CD14-positive monocyte (primary cell): ENCODE data around the gene IFT122. TPM values are rescaled to one million over a fixed set of nuclear protein-coding genes. Genes with fewer than 3 reads are reported as not detected.

Source experiments
- DNase-seq, 3 donors: peaks; one replicate each; pipeline ENCODE4 v3.0.0-alpha.2; 2011 to 2022
- H2AFZ ChIP-seq: 2 replicates; pipeline ENCODE4 v1.6.0; 2012; ENCODE audit warnings: mild to moderate bottlenecking, low read depth, low read length, inconsistent platforms; ENCODE audit not compliant: insufficient read depth, poor library complexity, severe bottlenecking
- H3K27ac ChIP-seq, 2 donors: 1 replicate in 1 of 2; 2 replicates in 1 of 2; pipeline ENCODE4 v1.5.1; 2012 to 2013; ENCODE audit warnings: low read length in 2 of 2, control low read depth in 1 of 2, inconsistent platforms in 1 of 2, low read depth in 1 of 2, mild to moderate bottlenecking in 1 of 2
- H3K27me3 ChIP-seq, 2 donors: one replicate each; pipeline versions ENCODE4 v1.6.0 to v1.6.1; 2011 to 2013; ENCODE audit warnings: low read length in 2 of 2; ENCODE audit not compliant: control insufficient read depth in 2 of 2, insufficient read depth in 2 of 2
- H3K36me3 ChIP-seq, 2 donors: replicated peaks in 1 of 2; 1 replicate in 1 of 2; 2 replicates in 1 of 2; pipeline versions ENCODE4 v1.5.1 to v1.6.1; 2012 to 2013; ENCODE audit warnings: low read length in 2 of 2, control low read depth in 1 of 2, inconsistent platforms in 1 of 2, mild to moderate bottlenecking in 1 of 2; ENCODE audit not compliant: insufficient read depth in 2 of 2, control insufficient read depth in 1 of 2
- H3K4me1 ChIP-seq, 2 donors: 1 replicate in 1 of 2; 2 replicates in 1 of 2; pipeline versions ENCODE4 v1.5.1 to v1.6.1; 2012 to 2013; ENCODE audit warnings: low read length in 2 of 2, control low read depth in 1 of 2, inconsistent platforms in 1 of 2, mild to moderate bottlenecking in 1 of 2, moderate library complexity in 1 of 2; ENCODE audit not compliant: insufficient read depth in 2 of 2, control insufficient read depth in 1 of 2
- H3K4me2 ChIP-seq: replicated peaks from 2 replicates; pipeline ENCODE3; 2012; ENCODE audit warnings: low read length, moderate library complexity, mild to moderate bottlenecking; ENCODE audit not compliant: poor library complexity, severe bottlenecking; ENCODE audit errors: extremely low read depth
- H3K4me3 ChIP-seq, 3 experiments: fragments of 200-600 bp in 1 of 3; sonication (generic) in 1 of 3; replicated peaks in 1 of 3; 1 replicate in 2 of 3; 2 replicates in 1 of 3; pipeline ENCODE4 v1.5.1; 2011 to 2013; ENCODE audit warnings: low read length in 3 of 3, mild to moderate bottlenecking in 3 of 3, control low read depth in 2 of 3, low read depth in 2 of 3, inconsistent platforms in 1 of 3, moderate library complexity in 1 of 3
- H3K79me2 ChIP-seq: 2 replicates; pipeline ENCODE4 v1.6.0; 2012; ENCODE audit warnings: mild to moderate bottlenecking, control low read depth, inconsistent platforms, low read length, moderate library complexity; ENCODE audit not compliant: insufficient read depth
- H3K9ac ChIP-seq: 2 replicates; pipeline ENCODE4 v1.6.0; 2017; ENCODE audit warnings: low read length, mild to moderate bottlenecking; ENCODE audit not compliant: insufficient read depth, poor library complexity, severe bottlenecking
- H3K9me3 ChIP-seq, 2 donors: replicated peaks in 1 of 2; 1 replicate in 1 of 2; 2 replicates in 1 of 2; pipeline versions ENCODE4 v1.5.1 to v1.6.1; 2012 to 2013; ENCODE audit warnings: low read length in 2 of 2, control low read depth in 1 of 2; ENCODE audit not compliant: control insufficient read depth in 1 of 2, insufficient read depth in 1 of 2
- H4K20me1 ChIP-seq: 2 replicates; pipeline ENCODE4 v1.6.0; 2012; ENCODE audit warnings: mild to moderate bottlenecking, low read length, control low read depth, moderate library complexity; ENCODE audit not compliant: insufficient read depth
- H3K27ac Mint-ChIP-seq, 7 donors: one replicate each; pipeline ENCODE4 v1.8.0; 2020; ENCODE audit warnings: mild to moderate bottlenecking in 7 of 7, mixed read lengths in 7 of 7, moderate library complexity in 6 of 7, inconsistent platforms in 2 of 7
- H3K27me3 Mint-ChIP-seq, 3 donors: one replicate each; pipeline ENCODE4 v1.8.0; 2021 to 2022; ENCODE audit warnings: low read depth in 3 of 3, mild to moderate bottlenecking in 3 of 3, mixed read lengths in 3 of 3, moderate library complexity in 3 of 3, inconsistent platforms in 1 of 3
- H3K36me3 Mint-ChIP-seq, 2 donors: one replicate each; pipeline ENCODE4 v1.8.0; 2020; ENCODE audit warnings: mixed read lengths in 2 of 2, inconsistent platforms in 1 of 2, mild to moderate bottlenecking in 1 of 2
- H3K4me1 Mint-ChIP-seq: one replicate; pipeline ENCODE4 v1.8.0; 2020; ENCODE audit warnings: mild to moderate bottlenecking, mixed read lengths
- H3K4me3 Mint-ChIP-seq, 2 donors: one replicate each; pipeline ENCODE4 v1.8.0; 2020; ENCODE audit warnings: mild to moderate bottlenecking in 2 of 2, mixed read lengths in 2 of 2, moderate library complexity in 1 of 2
- H3K9me3 Mint-ChIP-seq, 7 donors: one replicate each; pipeline ENCODE4 v1.8.0; 2020 to 2022; ENCODE audit warnings: mixed read lengths in 7 of 7, mild to moderate bottlenecking in 6 of 7, moderate library complexity in 6 of 7, inconsistent platforms in 2 of 7
- WGBS: methylation state at CpG from one replicate; pipeline ENCODE4 v1.1.5; 2013; ENCODE audit warnings: missing lambda C conversion rate; ENCODE audit not compliant: insufficient coverage; 5-methylcytosine and 5-hydroxymethylcytosine counted together
- intact Hi-C, 2 donors: fragments of 100-400 bp; cut with micrococcal nuclease; formaldehyde crosslinking; loops; one replicate each; pipeline versions ENCODE4 v1.15.0 to v1.15.1; 2023
- polyA plus RNA-seq, 3 donors: library from polyadenylated mRNA; depleted of rRNA in 1 of 3; unstranded in 2 of 3; stranded (reverse) in 1 of 3; fragments of 300-500 nt in 2 of 3; fragments of >200 nt in 1 of 3; fragmentation: Illumina TruSeq in 2 of 3; gene quantifications; 1 replicate in 2 of 3; 2 replicates in 1 of 3; pipeline ENCODE4 v1.2.3, GENCODE V29; 2012 to 2021
- TF ChIP-seq, protein P1 (sequence below): fragments of 200-600 bp; IDR thresholded peaks from one replicate; pipeline ENCODE4 v1.8.0; 2022; ENCODE audit warnings: antibody characterized with exemption, mild to moderate bottlenecking

The IFT122 gene
- polyA plus RNA-seq, 3 donors, result 3.3 to 12.2 (median 3.6) TPM

DNA sequence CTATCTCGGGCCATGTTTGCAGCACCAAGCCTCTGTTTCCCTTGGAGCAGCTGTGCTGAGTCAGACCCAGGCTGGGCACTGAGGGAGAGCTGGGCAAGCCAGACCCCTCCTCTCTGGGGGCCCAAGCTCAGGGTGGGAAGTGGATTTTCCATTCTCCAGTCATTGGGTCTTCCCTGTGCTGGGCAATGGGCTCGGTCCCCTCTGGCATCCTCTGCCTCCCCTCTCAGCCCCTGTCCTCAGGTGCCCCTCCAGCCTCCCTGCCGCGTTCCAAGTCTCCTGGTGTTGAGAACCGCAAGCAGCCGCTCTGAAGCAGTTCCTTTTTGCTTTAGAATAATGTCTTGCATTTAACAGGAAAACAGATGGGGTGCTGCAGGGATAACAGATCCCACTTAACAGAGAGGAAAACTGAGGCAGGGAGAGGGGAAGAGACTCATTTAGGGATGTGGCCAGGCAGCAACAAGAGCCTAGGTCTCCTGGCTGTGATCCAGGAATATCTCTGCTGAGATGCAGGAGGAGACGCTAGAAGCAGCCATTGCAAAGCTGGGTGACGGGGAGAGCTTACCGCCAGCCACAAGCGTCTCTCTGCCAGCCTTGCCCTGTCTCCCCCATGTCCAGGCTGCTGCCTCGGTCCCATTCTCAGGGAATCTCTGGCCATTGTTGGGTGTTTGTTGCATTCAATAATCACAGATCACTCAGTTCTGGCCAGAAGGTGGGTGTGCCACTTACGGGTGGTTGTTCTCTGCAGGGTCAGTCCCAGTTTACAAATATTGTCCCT is 89.6 kb downstream of the IFT122 start:
- no peaks in the 10 kb centered on the region for H3K9me3 Mint-ChIP-seq
- 91% methylated on average over 8 of the region's 12 CpGs for WGBS
- peaks cover 2 to 6% (median 4%) of the 10 kb centered on the region in 3 donors for H3K27me3 Mint-ChIP-seq
- DNase-seq, result no peak
- Histone ChIP-seq H3K9me3 (no peaks in the 10 kb centered on the region), H3K27me3 (no peaks in the 10 kb centered on the region), H3K36me3 (no peaks in the 10 kb centered on the region), H3K27ac (no peak overlapping the region), H3K4me1 (peaks cover 30 to 41% of the 10 kb centered on the region in 2 donors), H3K4me3 (no peak overlapping the region), H2AFZ (no peak overlapping the region), H3K79me2 (no peaks in the 10 kb centered on the region), H3K9ac (no peak overlapping the region), H3K4me2 (no peak overlapping the region), H4K20me1 (no peaks in the 10 kb centered on the region)
- no peak overlapping the region for H3K4me3 Mint-ChIP-seq
- H3K36me3 Mint-ChIP-seq, result peaks cover 1 to 7% of the 10 kb centered on the region in 2 donors
- intact Hi-C loops, result loop anchor here (5.0 kb wide), 4 partner anchors 37 to 88 kb away; partner anchors contain the start of gene PLXND1 (in 1 of the 2)
- H3K27ac Mint-ChIP-seq, result peak overlapping the region in 2 of 7 donors; percentile 13 to 31
- H3K4me1 Mint-ChIP-seq, result peaks cover 31% of the 10 kb centered on the region
- TF ChIP-seq, protein P1, sequence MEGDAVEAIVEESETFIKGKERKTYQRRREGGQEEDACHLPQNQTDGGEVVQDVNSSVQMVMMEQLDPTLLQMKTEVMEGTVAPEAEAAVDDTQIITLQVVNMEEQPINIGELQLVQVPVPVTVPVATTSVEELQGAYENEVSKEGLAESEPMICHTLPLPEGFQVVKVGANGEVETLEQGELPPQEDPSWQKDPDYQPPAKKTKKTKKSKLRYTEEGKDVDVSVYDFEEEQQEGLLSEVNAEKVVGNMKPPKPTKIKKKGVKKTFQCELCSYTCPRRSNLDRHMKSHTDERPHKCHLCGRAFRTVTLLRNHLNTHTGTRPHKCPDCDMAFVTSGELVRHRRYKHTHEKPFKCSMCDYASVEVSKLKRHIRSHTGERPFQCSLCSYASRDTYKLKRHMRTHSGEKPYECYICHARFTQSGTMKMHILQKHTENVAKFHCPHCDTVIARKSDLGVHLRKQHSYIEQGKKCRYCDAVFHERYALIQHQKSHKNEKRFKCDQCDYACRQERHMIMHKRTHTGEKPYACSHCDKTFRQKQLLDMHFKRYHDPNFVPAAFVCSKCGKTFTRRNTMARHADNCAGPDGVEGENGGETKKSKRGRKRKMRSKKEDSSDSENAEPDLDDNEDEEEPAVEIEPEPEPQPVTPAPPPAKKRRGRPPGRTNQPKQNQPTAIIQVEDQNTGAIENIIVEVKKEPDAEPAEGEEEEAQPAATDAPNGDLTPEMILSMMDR, result no peak

DNA sequence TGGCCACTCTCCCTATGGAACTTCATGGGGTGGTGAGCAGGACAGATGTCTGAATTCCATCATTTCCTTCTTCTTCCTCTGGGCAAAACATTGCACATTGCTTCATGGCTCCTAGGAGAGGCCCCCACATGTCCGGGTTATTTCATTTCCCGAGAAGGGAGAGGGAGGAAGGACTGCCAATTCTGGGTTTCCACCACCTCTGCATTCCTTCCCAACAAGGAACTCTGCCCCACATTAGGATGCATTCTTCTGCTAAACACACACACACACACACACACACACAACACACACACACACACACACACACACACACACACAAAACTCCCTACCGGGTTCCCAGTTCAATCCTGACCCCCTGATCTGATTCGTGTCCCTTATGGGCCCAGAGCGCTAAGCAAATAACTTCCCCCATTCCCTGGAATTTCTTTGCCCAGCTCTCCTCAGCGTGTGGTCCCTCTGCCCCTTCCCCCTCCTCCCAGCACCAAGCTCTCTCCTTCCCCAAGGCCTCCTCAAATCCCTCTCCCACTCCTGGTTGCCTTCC is 90.3 kb downstream of the IFT122 start:
- no peak overlapping the region for H3K4me2 ChIP-seq
- peaks cover 23 to 34% of the 10 kb centered on the region in 2 donors for H3K4me1 ChIP-seq
- H2AFZ ChIP-seq, result no peak overlapping the region
- H3K79me2 ChIP-seq, result no peaks in the 10 kb centered on the region
- intact Hi-C loops, result no loop called here
- no peaks in the 10 kb centered on the region for H3K9me3 ChIP-seq
- Mint-ChIP-seq H3K4me1 (peaks cover 24% of the 10 kb centered on the region), H3K36me3 (peaks cover 0 to 4% of the 10 kb centered on the region in 2 donors), H3K4me3 (no peak overlapping the region), H3K9me3 (no peaks in the 10 kb centered on the region), H3K27ac (peak overlapping the region in 1 of 7 donors; percentile 13), H3K27me3 (peaks cover 2 to 6% (median 5%) of the 10 kb centered on the region in 3 donors)
- H3K4me3 ChIP-seq, result no peak overlapping the region
- no peaks in the 10 kb centered on the region for H3K36me3 ChIP-seq
- H3K27me3 ChIP-seq, result no peaks in the 10 kb centered on the region
- no peak for DNase-seq
- no peak overlapping the region for H3K9ac ChIP-seq
- no peaks in the 10 kb centered on the region for H4K20me1 ChIP-seq
- H3K27ac ChIP-seq, result no peak overlapping the region
- 91% methylated on average over 3 of the region's 6 CpGs for WGBS
- TF ChIP-seq, protein P1, result no peak
